Measurements from ENCODE around the gene SEC22A. TPM values are rescaled to one million over a fixed set of nuclear protein-coding genes. Genes with fewer than 3 reads are reported as not detected.

The SEC22A gene
- total RNA-seq, 1 donor from 2014 or later: 26.9 TPM

DNA sequence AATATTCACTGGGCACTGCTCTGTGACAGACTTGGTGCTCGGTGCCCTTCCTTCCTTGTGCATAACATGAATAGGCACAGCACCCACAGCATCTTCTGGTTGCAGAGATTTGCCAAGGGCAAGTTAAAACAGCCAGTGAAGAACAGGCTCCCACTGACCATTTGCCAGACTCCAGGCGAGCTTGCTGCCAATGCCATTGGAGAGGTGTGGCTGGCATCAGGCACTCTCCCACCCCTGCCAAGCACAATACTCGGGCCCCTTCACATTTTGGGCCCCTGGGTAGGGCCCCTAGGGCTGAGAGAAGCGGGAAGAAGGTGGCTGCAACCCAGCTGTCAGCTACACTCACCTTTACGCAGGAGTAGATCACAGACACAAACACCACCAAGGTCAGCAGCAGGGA is 112.1 kb downstream of the SEC22A start:
- Histone ChIP-seq H3K27me3 (ENCODE audit: control insufficient read depth, insufficient read depth, low read length) (peaks cover 23% of the 10 kb centered on the region), H3K36me3 (ENCODE audit: control insufficient read depth, insufficient read depth, low read length) (no peaks in the 10 kb centered on the region), H3K4me3 (ENCODE audit: low read depth, low read length) (no peak overlapping the region)
- TF ChIP-seq, protein P1, sequence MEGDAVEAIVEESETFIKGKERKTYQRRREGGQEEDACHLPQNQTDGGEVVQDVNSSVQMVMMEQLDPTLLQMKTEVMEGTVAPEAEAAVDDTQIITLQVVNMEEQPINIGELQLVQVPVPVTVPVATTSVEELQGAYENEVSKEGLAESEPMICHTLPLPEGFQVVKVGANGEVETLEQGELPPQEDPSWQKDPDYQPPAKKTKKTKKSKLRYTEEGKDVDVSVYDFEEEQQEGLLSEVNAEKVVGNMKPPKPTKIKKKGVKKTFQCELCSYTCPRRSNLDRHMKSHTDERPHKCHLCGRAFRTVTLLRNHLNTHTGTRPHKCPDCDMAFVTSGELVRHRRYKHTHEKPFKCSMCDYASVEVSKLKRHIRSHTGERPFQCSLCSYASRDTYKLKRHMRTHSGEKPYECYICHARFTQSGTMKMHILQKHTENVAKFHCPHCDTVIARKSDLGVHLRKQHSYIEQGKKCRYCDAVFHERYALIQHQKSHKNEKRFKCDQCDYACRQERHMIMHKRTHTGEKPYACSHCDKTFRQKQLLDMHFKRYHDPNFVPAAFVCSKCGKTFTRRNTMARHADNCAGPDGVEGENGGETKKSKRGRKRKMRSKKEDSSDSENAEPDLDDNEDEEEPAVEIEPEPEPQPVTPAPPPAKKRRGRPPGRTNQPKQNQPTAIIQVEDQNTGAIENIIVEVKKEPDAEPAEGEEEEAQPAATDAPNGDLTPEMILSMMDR (IDR thresholded peaks at IDR 0.05; ENCODE audit: insufficient read depth, low read length, poor library complexity, severe bottlenecking): no peak
- DNase-seq (ENCODE audit: low read depth): no peak

DNA sequence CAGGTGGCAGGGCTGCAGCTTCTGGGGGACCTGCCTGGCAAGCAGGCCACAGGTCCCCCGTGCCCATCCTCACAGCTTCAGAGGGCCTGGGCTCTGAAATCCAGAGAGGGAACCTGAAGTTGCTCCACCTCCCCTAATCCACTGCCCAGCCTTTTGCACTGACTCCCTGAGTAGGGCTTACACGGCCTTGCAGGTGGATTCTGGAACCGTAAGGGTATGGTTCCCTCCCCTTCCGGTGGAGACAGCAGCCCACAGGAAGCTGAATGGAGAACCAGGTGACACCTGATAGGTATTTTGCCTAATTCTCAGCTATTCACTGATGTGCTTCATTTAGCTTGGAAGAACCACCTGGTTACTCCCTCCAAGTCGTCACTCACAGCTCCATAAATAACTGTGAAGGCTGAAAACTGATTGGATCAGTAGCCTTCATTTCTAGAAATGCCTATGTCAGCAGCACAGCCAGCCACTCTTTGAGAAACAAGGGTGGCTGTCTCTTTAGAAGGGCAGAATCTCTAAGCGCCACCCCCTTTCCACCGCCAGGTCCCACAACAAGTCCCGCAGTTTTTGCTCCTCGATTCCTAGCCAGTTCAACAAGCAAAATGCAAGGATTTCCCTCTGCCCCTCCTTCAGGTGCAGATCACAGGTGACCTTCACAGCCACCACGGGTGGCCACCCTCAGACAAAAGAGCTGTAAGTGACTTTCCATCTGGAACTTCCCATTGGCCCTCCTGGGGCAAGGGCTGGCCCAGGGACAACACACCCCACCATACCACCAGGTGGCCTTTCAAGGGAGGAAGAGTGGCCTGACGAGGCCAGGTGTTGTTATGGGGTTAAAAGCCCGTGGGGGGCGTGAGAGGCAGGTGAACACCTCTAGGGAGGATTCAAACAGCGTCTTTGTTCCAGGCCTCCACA is 112.9 kb downstream of the SEC22A start:
- no peak for DNase-seq (ENCODE audit: low read depth)
- TF ChIP-seq, protein P1 (IDR thresholded peaks at IDR 0.05; ENCODE audit: insufficient read depth, low read length, poor library complexity, severe bottlenecking): no peak
- Histone ChIP-seq H3K36me3 (ENCODE audit: control insufficient read depth, insufficient read depth, low read length) (no peaks in the 10 kb centered on the region), H3K27me3 (ENCODE audit: control insufficient read depth, insufficient read depth, low read length) (peaks cover 27% of the 10 kb centered on the region), H3K4me3 (ENCODE audit: low read depth, low read length) (no peak overlapping the region)

DNA sequence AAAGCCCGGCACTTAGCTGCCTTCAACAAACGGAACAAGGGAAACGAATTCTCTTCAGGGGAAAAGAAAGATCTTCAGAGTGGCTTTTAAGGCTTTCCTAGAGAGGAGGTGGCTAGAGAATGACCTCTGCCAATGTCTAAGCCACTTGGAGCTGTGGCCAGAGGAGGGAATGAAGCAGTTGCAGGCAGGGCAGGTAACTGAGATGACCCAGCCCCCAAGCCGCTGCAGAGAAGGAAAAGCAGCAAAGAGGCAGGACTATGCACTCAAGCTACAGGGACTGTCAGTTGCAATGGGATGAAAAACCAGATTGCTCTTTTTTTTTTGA is 113.5 kb downstream of the SEC22A start:
- no peak for DNase-seq (ENCODE audit: low read depth)
- TF ChIP-seq, protein P1 (IDR thresholded peaks at IDR 0.05; ENCODE audit: insufficient read depth, low read length, poor library complexity, severe bottlenecking): no peak
- peaks cover 30% of the 10 kb centered on the region for H3K27me3 ChIP-seq (ENCODE audit: control insufficient read depth, insufficient read depth, low read length)
- no peaks in the 10 kb centered on the region for H3K36me3 ChIP-seq (ENCODE audit: control insufficient read depth, insufficient read depth, low read length)
- no peak overlapping the region for H3K4me3 ChIP-seq (ENCODE audit: low read depth, low read length)

DNA sequence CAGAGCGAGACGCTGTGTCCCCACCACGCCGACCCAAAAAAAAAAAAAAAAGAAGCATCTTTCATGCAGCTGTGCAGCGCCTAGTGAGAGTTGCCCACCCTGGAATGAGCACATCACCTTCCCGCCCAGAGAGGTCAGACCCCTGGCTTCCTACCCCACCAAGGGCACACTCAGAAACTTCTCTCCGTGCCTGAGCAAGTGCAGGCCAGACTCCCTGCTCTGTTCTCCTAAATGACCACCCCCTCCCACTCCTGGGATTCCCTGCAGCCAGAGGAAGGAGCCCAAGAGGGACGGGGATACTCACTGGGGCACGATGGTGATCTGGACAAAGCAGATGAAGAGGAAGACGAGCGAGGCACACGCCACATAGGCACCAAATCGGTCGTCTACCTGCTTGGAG is 116.0 kb downstream of the SEC22A start:
- Histone ChIP-seq H3K4me3 (ENCODE audit: low read depth, low read length) (no peak overlapping the region), H3K36me3 (ENCODE audit: control insufficient read depth, insufficient read depth, low read length) (no peaks in the 10 kb centered on the region), H3K27me3 (ENCODE audit: control insufficient read depth, insufficient read depth, low read length) (peaks cover 45% of the 10 kb centered on the region)
- DNase-seq (ENCODE audit: low read depth): no peak
- TF ChIP-seq, protein P1 (IDR thresholded peaks at IDR 0.05; ENCODE audit: insufficient read depth, low read length, poor library complexity, severe bottlenecking): no peak

DNA sequence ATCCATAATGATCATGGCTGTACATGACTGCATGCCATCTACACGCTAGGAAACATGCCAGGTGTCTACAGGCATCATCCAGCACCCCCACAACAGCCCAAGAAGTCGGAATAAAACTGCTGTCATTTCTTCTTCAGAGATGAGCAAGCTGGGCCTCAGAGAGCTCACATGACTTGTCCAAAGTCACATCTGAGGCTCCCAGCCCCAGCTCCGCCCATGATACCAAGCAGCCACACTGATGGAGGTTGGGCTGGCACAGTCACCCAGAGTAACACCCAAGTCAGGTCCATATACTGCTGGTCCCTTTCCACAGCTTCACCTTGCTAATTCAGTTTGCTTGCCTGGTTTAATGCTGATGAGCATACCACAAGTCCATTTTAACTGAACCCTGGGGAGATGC is 116.6 kb downstream of the SEC22A start:
- Histone ChIP-seq H3K4me3 (ENCODE audit: low read depth, low read length) (no peak overlapping the region), H3K36me3 (ENCODE audit: control insufficient read depth, insufficient read depth, low read length) (no peaks in the 10 kb centered on the region), H3K27me3 (ENCODE audit: control insufficient read depth, insufficient read depth, low read length) (peaks cover 45% of the 10 kb centered on the region)
- TF ChIP-seq, protein P1 (IDR thresholded peaks at IDR 0.05; ENCODE audit: insufficient read depth, low read length, poor library complexity, severe bottlenecking): no peak
- DNase-seq (ENCODE audit: low read depth): no peak

DNA sequence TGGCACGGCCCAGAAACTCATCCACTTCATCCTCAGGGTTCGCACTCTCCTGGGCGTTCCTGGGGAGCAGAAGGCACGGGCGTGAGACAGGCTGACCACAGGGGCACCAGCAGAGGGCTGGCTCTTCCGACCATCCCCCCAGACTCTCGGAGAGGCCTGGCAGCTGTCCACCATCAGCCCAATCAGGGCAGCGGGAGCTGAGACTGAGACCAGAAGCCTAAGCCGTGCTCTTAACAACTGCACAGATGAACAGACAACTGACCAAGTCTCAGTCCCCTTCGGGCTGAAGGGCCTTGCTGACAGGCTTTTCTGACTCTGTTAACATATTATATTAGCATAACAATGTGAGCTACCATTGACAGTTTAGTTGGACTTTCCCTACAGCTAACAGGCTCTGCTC is 118.0 kb downstream of the SEC22A start:
- Histone ChIP-seq H3K4me3 (ENCODE audit: low read depth, low read length) (no peak overlapping the region), H3K27me3 (ENCODE audit: control insufficient read depth, insufficient read depth, low read length) (peaks cover 41% of the 10 kb centered on the region)
- TF ChIP-seq, protein P1 (IDR thresholded peaks at IDR 0.05; ENCODE audit: insufficient read depth, low read length, poor library complexity, severe bottlenecking): no peak

More for the DNA sequence above, 118.0 kb downstream of the SEC22A start:
- no peak for DNase-seq (ENCODE audit: low read depth)
- H3K36me3 ChIP-seq (ENCODE audit: control insufficient read depth, insufficient read depth, low read length): no peaks in the 10 kb centered on the region

Data from kidney epithelial cell (primary cell).